Fibroblast of pulmonary artery (primary cell): ENCODE data around the gene LRRC74B.
"Not testable (repeated sequence)": the region's sequence is repeated elsewhere in the genome, so short reads cannot be mapped to it uniquely, and the experiment has no call there.

Source experiments
- DNase-seq: peaks from one replicate; pipeline ENCODE4 v3.0.0-alpha.2; 2010; ENCODE audit warnings: low read depth
- H3K4me3 ChIP-seq: replicated peaks from 2 replicates; pipeline ENCODE4 v1.5.1; 2011; ENCODE audit warnings: low read depth, mild to moderate bottlenecking, control low read depth, low read length, moderate library complexity
- CTCF ChIP-seq: IDR thresholded peaks from 2 replicates; pipeline ENCODE4 v1.5.1; 2011; ENCODE audit warnings: mild to moderate bottlenecking, control low read depth, low read length, inconsistent platforms; ENCODE audit errors: missing control alignments

LRRC74B gene

DNA sequence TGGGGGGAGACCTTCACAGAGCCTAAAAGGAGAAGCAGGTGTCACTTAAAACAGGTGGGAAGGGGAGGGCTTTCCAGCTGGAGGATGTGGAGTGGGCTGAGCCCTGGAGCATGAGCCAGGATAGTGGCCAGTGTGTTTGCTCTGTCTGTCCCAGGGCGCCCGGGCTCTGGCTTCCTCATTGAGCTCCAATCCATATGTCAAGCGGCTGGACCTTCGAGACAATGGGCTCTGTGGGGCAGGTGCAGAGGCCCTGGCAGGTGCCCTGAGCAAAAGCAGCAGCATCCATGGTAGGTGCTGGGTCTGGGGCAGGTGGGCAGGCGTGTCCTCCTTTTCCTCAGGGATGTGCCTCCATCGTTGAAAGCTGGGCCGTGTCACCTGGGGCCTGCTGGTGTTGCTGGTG, 2.0 kb downstream of the LRRC74B start:
- H3K4me3 ChIP-seq = no peak overlapping the region
- no peak for TF ChIP-seq CTCF
- no peak for DNase-seq

- DNase-seq, H3K4me3 ChIP-seq: not testable (repeated sequence)
Measured at GRCh38 chr22:21048448-21048847, 2.7 kb downstream of the LRRC74B start.

DNA sequence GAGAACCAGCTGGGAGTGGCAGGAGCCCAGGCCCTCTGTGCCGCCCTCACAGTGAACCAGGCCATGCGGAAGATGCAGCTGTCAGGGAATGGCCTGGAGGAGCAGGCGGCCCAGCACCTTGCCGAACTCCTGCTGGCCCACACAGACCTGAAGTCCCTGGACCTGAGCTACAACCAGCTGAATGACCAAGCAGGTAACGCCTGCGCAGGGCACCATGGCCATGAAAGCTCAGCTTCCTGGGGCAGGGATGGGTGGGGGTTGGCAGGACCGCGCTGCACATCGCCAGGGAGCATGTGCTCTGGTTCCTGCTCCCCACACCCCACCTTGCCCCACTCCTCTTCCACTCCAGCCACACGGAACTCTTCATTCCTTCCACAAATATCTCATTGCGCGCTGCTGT, 3.2 kb downstream of the LRRC74B start:
- not testable (repeated sequence) for H3K4me3 ChIP-seq, DNase-seq

- DNase-seq = no peak
- TF ChIP-seq CTCF = no peak
- H3K4me3 ChIP-seq = no peak overlapping the region
Measured at GRCh38 chr22:21051145-21051830, 5.5 kb downstream of the LRRC74B start.

DNA sequence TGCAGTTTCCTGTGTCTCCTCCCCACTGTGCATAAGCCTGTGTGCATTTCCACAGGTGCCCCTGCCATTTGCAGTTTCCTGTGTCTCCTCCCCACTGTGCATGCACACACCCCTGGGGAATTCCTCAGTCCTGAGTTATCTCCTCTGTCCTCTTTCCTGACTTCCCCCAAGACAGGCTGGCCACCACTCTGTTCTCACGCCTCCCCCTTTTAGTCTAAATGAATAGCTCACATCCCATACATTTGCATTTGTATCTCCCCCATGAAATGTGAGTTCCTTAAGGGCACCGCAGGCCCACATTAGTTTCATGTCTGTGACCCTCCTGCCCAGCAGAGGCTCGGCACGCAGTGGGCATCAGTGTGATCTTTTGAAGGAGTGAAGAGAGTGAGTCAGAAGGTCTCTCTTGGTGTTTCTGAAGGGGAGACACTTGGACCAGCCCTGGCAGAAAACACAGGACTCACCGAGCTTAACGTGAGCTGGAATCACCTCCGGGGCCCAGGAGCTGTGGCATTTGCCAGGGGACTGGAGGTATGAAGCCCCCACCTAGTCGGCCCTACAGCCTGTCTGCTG, 6.2 kb downstream of the LRRC74B start:
- TF ChIP-seq CTCF = no peak
- DNase-seq = no peak
- no peak overlapping the region for H3K4me3 ChIP-seq

DNA sequence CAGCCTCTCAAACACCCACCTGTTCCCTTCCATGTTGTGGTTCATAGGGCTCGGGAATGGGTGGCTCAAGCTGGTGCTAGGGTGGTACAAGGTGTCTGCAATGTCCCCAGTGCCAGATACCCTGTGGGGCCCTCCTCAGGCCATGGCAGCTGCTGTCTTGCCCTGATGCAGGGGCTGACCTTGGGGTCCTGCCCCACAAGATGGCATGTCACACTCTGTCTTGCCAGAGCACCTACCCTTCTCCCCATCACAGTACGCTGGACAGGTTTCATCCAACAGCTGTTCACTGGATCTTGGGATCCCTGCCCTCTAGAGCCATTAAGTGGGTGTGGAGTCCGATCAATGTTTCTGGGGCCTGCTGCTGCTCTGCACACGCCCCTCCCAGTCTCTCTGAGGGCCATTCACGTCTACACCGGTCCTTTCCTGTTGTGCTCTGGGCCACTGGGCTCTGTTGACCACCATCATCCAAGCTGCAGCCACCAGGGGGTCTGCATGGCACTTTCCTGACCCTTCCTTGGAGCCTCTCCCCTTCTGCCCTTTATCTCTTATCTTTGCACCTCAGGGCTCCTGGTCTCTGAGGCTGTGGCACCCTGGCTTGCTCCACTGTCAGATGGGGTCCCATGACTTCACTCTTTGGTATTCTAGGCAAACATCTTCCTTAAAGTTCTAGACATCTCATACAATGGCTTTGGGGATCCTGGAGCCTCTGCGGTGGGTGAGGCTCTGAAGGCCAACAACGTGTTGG, 7.1 kb downstream of the LRRC74B start:
- no peak for DNase-seq
- TF ChIP-seq CTCF = no peak
- H3K4me3 ChIP-seq = no peak overlapping the region

DNA sequence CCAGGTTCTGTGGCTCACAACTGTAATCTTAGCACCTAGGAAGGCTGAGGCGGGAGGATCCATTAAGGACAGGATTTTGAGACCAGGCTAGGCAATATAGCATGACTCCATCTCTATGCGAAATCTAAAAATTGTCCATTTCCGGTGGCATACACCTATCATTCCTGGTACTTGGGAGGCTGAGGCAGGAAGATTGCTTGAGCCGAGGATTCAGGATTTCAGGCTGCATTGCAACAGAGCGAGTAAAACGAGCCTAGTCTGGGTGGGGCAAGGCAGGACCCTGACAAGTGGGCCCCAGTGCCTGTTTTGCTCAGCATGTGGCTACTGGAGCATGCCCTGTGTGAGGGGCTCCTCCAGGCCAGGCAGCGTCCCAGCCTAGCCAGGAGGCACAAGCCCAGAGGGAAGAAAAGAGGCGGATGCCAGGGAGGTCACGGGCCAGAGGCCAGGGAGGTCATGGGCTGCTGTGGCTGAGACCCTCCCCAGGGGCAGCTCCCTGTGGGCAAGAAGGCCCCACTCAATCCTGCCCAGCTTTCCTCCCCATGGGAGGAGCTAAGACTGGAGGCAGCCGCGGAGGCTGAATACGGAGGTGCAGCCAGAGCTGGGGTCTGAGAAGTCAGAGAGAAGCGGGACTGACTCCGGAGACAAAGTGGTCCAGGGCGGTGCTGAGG, 8.4 kb downstream of the LRRC74B start:
- no peak for DNase-seq
- no peak for TF ChIP-seq CTCF
- no peak overlapping the region for H3K4me3 ChIP-seq
